Choroid plexus epithelial cell (primary cell): ENCODE data around the gene CACYBP.
A peak's percentile ranks its signal among the peaks of the same experiment; 100 is the strongest.

Experiments
- DNase-seq: peaks from one replicate; pipeline ENCODE4 v3.0.0-alpha.2; 2010; ENCODE audit warnings: low read depth
- H3K4me3 ChIP-seq: 2 replicates; pipeline ENCODE4 v1.5.1; 2011; ENCODE audit warnings: low read depth, mild to moderate bottlenecking, control low read depth, low read length, moderate library complexity
- CTCF ChIP-seq: conservative IDR thresholded peaks from 2 replicates; pipeline ENCODE4 v1.5.1; 2011; ENCODE audit warnings: low read depth, mild to moderate bottlenecking, control low read depth, inconsistent platforms, low read length, moderate library complexity

The CACYBP gene

DNA sequence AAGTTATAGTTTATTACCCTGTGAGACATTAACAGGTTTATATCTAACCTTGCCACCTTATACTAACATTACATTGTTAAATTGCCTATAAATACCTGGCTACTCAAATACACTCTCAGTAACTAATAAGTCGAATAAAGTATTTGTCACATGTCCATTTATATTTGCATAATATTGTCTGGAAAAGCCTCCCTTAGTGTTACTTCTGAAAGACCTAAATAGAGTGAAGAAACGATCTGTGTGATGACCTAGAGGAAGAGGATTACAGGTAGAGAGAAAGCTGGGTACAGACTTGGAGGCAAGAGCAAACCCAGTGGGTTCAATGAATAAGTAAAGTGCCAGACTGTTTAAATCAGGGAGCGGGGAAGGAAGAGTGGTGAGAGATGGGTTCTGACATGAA lies 2.7 kb upstream of the CACYBP start:
- no peak overlapping the region for H3K4me3 ChIP-seq
- TF ChIP-seq CTCF = no peak
- no peak for DNase-seq

DNA sequence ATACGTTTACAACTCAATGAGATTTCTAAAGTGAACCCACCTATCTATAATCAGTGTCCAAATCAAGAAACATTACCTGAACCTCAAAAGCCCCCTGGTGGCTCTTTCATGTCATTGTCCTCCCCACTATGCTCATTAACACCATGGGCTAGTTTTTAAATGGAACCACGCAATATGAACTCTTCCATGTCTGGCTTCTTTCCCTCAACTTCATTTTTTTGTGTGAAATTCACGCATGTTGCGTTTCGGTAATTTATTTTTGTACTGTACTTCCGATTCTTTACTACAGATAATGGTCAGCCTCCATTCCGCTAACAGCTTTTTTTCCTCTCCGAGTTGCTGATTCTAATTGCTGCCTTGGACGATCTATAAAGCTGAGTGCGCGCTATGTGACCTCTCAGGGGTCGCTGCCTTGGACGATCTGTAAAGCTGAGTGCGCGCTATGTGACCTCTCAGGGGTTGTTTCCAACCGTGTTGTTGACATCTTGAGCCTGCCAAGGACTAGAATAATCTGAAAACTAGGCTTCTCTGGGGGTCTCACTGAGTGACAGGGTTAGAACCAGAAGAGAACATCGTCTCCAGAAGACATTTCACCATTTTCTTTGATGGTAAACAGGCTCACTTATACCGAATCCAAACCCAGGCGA lies 1.1 kb upstream of the CACYBP start:
- TF ChIP-seq CTCF = peak; percentile 74
- peak overlapping the region; percentile 83 for H3K4me3 ChIP-seq
- peak; percentile 74 for DNase-seq

DNA sequence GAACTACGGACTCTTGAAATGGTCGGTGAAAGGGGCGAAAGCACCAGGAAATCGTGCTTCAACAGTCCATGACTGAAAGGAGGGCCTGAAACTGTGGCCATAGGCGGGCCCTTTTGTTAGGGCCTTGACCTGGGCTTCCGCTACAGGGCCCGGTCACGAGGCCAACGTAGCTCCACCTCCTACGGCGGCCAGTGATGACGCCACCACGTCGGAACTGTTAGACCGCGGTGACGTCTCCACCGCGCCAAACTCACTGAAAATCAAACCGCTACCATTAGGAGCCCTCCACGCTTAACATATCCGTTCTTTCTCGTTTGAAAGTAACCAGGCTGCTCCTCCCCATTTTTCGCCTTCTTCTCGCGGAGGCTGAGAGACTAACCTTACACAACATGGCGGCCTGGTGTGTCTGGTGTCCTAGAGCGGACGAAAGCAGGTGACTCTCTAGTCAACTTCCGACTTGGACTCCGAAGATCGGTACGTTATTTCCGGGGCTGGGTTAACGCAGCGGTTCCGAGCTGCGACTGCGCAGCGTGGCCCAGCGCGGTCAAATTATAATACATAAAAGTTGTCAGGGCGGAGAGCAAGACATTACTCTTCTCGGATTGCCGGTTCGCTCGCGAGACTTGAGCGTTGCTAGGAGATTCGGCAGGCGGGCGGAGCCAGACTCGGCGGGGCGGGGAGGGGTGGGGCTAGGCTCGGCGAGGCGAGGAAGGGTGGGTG lies 371 bp upstream of the CACYBP start:
- peak overlapping the region; percentile 83 for H3K4me3 ChIP-seq
- TF ChIP-seq CTCF = no peak
- peak; percentile 100 for DNase-seq

- H3K4me3 ChIP-seq = peak overlapping the region; percentile 83
- no peak for DNase-seq
- TF ChIP-seq CTCF = no peak
Observed at GRCh38 chr1:175000697-175001187, 995 bp downstream of the CACYBP start.

- no peak overlapping the region for H3K4me3 ChIP-seq
- no peak for DNase-seq
- no peak for TF ChIP-seq CTCF
Observed at GRCh38 chr1:175002910-175003517, 3.3 kb downstream of the CACYBP start.

- no peak for TF ChIP-seq CTCF
- no peak for DNase-seq
- H3K4me3 ChIP-seq = no peak overlapping the region
Observed at GRCh38 chr1:175003521-175003920, 3.8 kb downstream of the CACYBP start.
